SU-DHL-6 (cell line): Measurements from ENCODE around the gene CRCP.

Experiments
- EZH2phosphoT487 ChIP-seq: fragments of 200-600 bp; sonication (generic), shearing (Covaris generic); conservative IDR thresholded peaks from 2 replicates; pipeline ENCODE4 v1.6.1; 2018; ENCODE audit warnings: mild to moderate bottlenecking, antibody characterized with exemption, low read length, moderate library complexity, mixed read lengths
- TF ChIP-seq, protein P1 (sequence below): fragments of 200-600 bp; sonication (generic); IDR thresholded peaks from one replicate; pipeline ENCODE4 v1.5.1; 2017; ENCODE audit warnings: antibody characterized with exemption, mild to moderate bottlenecking, low read length, moderate library complexity; ENCODE audit not compliant: insufficient read depth, poor library complexity, severe bottlenecking

DNA sequence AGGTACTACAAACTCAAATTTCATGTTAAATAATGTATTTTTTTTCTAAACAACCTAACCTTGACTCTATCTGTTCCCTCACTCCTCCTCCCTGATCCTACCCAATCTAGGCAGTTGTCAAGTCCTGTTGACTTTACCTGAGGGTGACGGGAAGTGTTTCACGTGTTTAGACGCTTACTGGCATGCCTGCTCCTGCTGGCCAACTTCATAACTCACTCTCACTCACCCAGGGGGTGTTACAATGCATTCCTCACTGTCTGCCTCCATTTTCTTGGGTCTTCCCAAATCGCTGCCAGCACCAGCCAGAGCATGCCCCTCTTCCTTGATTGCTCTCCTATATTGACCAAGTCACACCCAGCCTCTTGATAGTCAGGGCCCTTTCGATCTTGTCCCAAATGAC lies 28.3 kb downstream of the CRCP start:
- TF ChIP-seq, protein P1, sequence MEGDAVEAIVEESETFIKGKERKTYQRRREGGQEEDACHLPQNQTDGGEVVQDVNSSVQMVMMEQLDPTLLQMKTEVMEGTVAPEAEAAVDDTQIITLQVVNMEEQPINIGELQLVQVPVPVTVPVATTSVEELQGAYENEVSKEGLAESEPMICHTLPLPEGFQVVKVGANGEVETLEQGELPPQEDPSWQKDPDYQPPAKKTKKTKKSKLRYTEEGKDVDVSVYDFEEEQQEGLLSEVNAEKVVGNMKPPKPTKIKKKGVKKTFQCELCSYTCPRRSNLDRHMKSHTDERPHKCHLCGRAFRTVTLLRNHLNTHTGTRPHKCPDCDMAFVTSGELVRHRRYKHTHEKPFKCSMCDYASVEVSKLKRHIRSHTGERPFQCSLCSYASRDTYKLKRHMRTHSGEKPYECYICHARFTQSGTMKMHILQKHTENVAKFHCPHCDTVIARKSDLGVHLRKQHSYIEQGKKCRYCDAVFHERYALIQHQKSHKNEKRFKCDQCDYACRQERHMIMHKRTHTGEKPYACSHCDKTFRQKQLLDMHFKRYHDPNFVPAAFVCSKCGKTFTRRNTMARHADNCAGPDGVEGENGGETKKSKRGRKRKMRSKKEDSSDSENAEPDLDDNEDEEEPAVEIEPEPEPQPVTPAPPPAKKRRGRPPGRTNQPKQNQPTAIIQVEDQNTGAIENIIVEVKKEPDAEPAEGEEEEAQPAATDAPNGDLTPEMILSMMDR: no peak
- no peak for TF ChIP-seq EZH2phosphoT487
